Rectal smooth muscle tissue (tissue), 1 donor: Measurements from ENCODE around the gene IFNG.

Experiments
- H3K27ac ChIP-seq: one replicate; pipeline ENCODE4 v1.7.0; 2013; ENCODE audit warnings: low read depth, low read length, inconsistent platforms
- H3K27me3 ChIP-seq: one replicate; pipeline ENCODE4 v1.7.0; 2013; ENCODE audit warnings: low read length; ENCODE audit not compliant: control insufficient read depth, insufficient read depth
- H3K36me3 ChIP-seq: one replicate; pipeline ENCODE4 v1.7.0; 2013; ENCODE audit warnings: low read length; ENCODE audit not compliant: control insufficient read depth, insufficient read depth
- H3K4me1 ChIP-seq: one replicate; pipeline ENCODE4 v1.7.0; 2013; ENCODE audit warnings: low read length; ENCODE audit not compliant: control insufficient read depth, insufficient read depth
- H3K4me3 ChIP-seq: one replicate; pipeline ENCODE4 v1.7.0; 2013; ENCODE audit warnings: low read length
- H3K9ac ChIP-seq: one replicate; pipeline ENCODE4 v1.7.0; 2013; ENCODE audit warnings: low read length

IFNG gene

GRCh38 chr12:68157380-68157779 lies 2.2 kb downstream of the IFNG start:
- Histone ChIP-seq H3K4me3 (no peak overlapping the region), H3K9ac (no peak overlapping the region), H3K36me3 (no peaks in the 10 kb centered on the region), H3K27me3 (no peaks in the 10 kb centered on the region), H3K27ac (no peak overlapping the region), H3K4me1 (no peaks in the 10 kb centered on the region)

GRCh38 chr12:68156636-68157035 lies 2.9 kb downstream of the IFNG start:
- no peak overlapping the region for H3K27ac ChIP-seq
- H3K9ac ChIP-seq: no peak overlapping the region
- H3K36me3 ChIP-seq: no peaks in the 10 kb centered on the region
- H3K27me3 ChIP-seq: no peaks in the 10 kb centered on the region
- H3K4me1 ChIP-seq: no peaks in the 10 kb centered on the region
- H3K4me3 ChIP-seq: no peak overlapping the region

- Histone ChIP-seq H3K27me3 (no peaks in the 10 kb centered on the region), H3K4me1 (no peaks in the 10 kb centered on the region), H3K27ac (no peak overlapping the region), H3K9ac (no peak overlapping the region), H3K4me3 (no peak overlapping the region), H3K36me3 (no peaks in the 10 kb centered on the region)
These were observed 4.8 kb downstream of the IFNG start for GRCh38 chr12:68154779-68155178.

GRCh38 chr12:68148261-68148951 lies 11.1 kb downstream of the IFNG start:
- H3K36me3 ChIP-seq: no peaks in the 10 kb centered on the region
- H3K4me3 ChIP-seq: no peak overlapping the region
- H3K4me1 ChIP-seq: no peaks in the 10 kb centered on the region
- H3K9ac ChIP-seq: no peak overlapping the region
- no peaks in the 10 kb centered on the region for H3K27me3 ChIP-seq
- no peak overlapping the region for H3K27ac ChIP-seq

- Histone ChIP-seq H3K27ac (no peak overlapping the region), H3K9ac (no peak overlapping the region), H3K4me1 (no peaks in the 10 kb centered on the region), H3K36me3 (no peaks in the 10 kb centered on the region), H3K4me3 (no peak overlapping the region), H3K27me3 (no peaks in the 10 kb centered on the region)
These were observed 19.0 kb downstream of the IFNG start for GRCh38 chr12:68140556-68140955.

- H3K4me1 ChIP-seq: no peaks in the 10 kb centered on the region
- H3K9ac ChIP-seq: no peak overlapping the region
- no peak overlapping the region for H3K4me3 ChIP-seq
- H3K27ac ChIP-seq: no peak overlapping the region
- no peaks in the 10 kb centered on the region for H3K27me3 ChIP-seq
- no peaks in the 10 kb centered on the region for H3K36me3 ChIP-seq
These were observed 19.6 kb downstream of the IFNG start for GRCh38 chr12:68139941-68140340.

- Histone ChIP-seq H3K27me3 (no peaks in the 10 kb centered on the region), H3K4me1 (no peaks in the 10 kb centered on the region), H3K36me3 (no peaks in the 10 kb centered on the region), H3K9ac (no peak overlapping the region), H3K27ac (no peak overlapping the region), H3K4me3 (no peak overlapping the region)
These were observed 20.5 kb downstream of the IFNG start for GRCh38 chr12:68139001-68139400.

GRCh38 chr12:68138480-68138879 lies 21.1 kb downstream of the IFNG start:
- H3K27me3 ChIP-seq: no peaks in the 10 kb centered on the region
- H3K36me3 ChIP-seq: no peaks in the 10 kb centered on the region
- H3K27ac ChIP-seq: no peak overlapping the region
- no peaks in the 10 kb centered on the region for H3K4me1 ChIP-seq
- no peak overlapping the region for H3K9ac ChIP-seq
- no peak overlapping the region for H3K4me3 ChIP-seq

GRCh38 chr12:68137335-68137830 lies 22.2 kb downstream of the IFNG start:
- H3K9ac ChIP-seq: no peak overlapping the region
- H3K4me3 ChIP-seq: no peak overlapping the region
- no peaks in the 10 kb centered on the region for H3K4me1 ChIP-seq
- H3K36me3 ChIP-seq: no peaks in the 10 kb centered on the region
- H3K27ac ChIP-seq: no peak overlapping the region
- no peaks in the 10 kb centered on the region for H3K27me3 ChIP-seq

- Histone ChIP-seq H3K9ac (no peak overlapping the region), H3K36me3 (no peaks in the 10 kb centered on the region), H3K4me3 (no peak overlapping the region), H3K4me1 (no peaks in the 10 kb centered on the region), H3K27ac (no peak overlapping the region), H3K27me3 (no peaks in the 10 kb centered on the region)
These were observed 24.0 kb downstream of the IFNG start for GRCh38 chr12:68135520-68135919.

GRCh38 chr12:68131867-68132414 lies 27.6 kb downstream of the IFNG start:
- Histone ChIP-seq H3K9ac (no peak overlapping the region), H3K4me3 (no peak overlapping the region)

GRCh38 chr12:68129979-68130378 lies 29.6 kb downstream of the IFNG start:
- H3K4me3 ChIP-seq: no peak overlapping the region
- H3K27ac ChIP-seq: no peak overlapping the region
- no peaks in the 10 kb centered on the region for H3K27me3 ChIP-seq
- no peaks in the 10 kb centered on the region for H3K4me1 ChIP-seq
- no peak overlapping the region for H3K9ac ChIP-seq
- no peaks in the 10 kb centered on the region for H3K36me3 ChIP-seq

More at GRCh38 chr12:68131867-68132414, 27.6 kb downstream of the IFNG start:
- H3K4me1 ChIP-seq: no peaks in the 10 kb centered on the region
- H3K36me3 ChIP-seq: no peaks in the 10 kb centered on the region
- H3K27me3 ChIP-seq: no peaks in the 10 kb centered on the region
- no peak overlapping the region for H3K27ac ChIP-seq
